ENCODE measurements around the gene LPP.

Gene LPP

DNA sequence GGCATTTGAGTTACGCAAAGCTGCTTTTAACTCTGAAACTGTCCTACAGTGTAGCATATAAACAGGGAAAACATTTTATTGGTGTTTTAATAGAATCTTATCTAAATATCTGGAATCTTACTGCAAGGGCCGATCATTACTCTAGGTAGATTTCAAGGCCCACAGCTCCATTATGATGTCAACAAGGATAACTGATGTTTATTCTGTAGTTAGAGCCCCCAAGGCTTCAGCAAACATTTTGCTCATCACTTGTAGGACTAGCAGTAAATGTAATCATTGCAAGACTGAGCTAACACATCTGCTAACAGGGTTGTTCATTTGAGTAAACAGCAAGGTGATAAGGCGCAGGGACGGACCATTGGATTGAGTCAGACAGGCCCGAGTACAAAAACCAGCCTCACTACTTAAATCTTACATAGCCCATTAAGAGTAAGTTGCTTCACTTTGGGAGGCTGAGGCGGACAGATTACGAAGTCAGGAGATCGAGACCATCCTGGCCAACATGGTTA, 685.3 kb downstream of the LPP start:
- Histone ChIP-seq H2AFZ (ENCODE audit: low read depth, low read length, severe bottlenecking) (no peak overlapping the region), H3K4me2 (ENCODE audit: low read depth, low read length, poor library complexity, severe bottlenecking) (no peak overlapping the region), H3K9ac (ENCODE audit: low read length) (no peak overlapping the region), H3K4me3 (ENCODE audit: insufficient read depth, low read length, poor library complexity, severe bottlenecking) (no peak overlapping the region), H4K20me1 (ENCODE audit: low read depth, low read length) (no peaks in the 10 kb centered on the region), H3K9me3 (ENCODE audit: insufficient read depth, low read length) (no peaks in the 10 kb centered on the region), H3F3A (ENCODE audit: insufficient read depth) (no peaks in the 10 kb centered on the region), H3K27ac (ENCODE audit: low read depth, low read length) (no peak overlapping the region), H3K9me2 (replicated peaks; ENCODE audit: insufficient read depth, low read length) (no peaks in the 10 kb centered on the region), H3K27me3 (ENCODE audit: low read length) (no peaks in the 10 kb centered on the region), H3K79me2 (ENCODE audit: insufficient read depth, low read length) (no peaks in the 10 kb centered on the region), H3K36me3 (ENCODE audit: low read length) (no peaks in the 10 kb centered on the region)
- TF ChIP-seq, protein P1, sequence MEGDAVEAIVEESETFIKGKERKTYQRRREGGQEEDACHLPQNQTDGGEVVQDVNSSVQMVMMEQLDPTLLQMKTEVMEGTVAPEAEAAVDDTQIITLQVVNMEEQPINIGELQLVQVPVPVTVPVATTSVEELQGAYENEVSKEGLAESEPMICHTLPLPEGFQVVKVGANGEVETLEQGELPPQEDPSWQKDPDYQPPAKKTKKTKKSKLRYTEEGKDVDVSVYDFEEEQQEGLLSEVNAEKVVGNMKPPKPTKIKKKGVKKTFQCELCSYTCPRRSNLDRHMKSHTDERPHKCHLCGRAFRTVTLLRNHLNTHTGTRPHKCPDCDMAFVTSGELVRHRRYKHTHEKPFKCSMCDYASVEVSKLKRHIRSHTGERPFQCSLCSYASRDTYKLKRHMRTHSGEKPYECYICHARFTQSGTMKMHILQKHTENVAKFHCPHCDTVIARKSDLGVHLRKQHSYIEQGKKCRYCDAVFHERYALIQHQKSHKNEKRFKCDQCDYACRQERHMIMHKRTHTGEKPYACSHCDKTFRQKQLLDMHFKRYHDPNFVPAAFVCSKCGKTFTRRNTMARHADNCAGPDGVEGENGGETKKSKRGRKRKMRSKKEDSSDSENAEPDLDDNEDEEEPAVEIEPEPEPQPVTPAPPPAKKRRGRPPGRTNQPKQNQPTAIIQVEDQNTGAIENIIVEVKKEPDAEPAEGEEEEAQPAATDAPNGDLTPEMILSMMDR (IDR thresholded peaks at IDR 0.05; ENCODE audit: insufficient read depth, low read length, poor library complexity, severe bottlenecking) = no peak
- no peak for TF ChIP-seq EZH2phosphoT487 (conservative IDR thresholded peaks at IDR 0.05; ENCODE audit: low read length)

DNA sequence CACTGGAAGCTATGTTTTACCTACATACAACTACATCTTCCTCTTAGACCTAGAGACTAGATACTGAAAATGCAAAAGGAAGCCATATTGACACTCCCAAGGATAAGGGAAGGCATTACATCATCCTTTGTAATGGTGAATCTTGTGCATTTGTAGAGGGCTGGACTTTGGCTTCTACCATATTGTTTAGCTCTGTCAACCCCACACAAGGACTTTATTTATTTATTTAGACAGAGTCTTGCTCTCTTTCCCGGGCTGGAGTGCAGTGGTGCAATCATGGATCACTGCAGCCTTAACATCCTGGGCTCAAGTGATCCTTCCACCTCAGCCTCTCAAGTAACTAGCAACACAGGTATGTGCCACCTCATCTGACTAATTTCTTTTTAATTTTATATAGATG, 686.3 kb downstream of the LPP start:
- no peak overlapping the region for H2AFZ ChIP-seq (ENCODE audit: low read depth, low read length, severe bottlenecking)
- TF ChIP-seq EZH2phosphoT487 (conservative IDR thresholded peaks at IDR 0.05; ENCODE audit: low read length) = no peak
- TF ChIP-seq, protein P1 (IDR thresholded peaks at IDR 0.05; ENCODE audit: insufficient read depth, low read length, poor library complexity, severe bottlenecking) = no peak
- H3K4me2 ChIP-seq (ENCODE audit: low read depth, low read length, poor library complexity, severe bottlenecking) = no peak overlapping the region
- no peaks in the 10 kb centered on the region for H3F3A ChIP-seq (ENCODE audit: insufficient read depth)
- no peaks in the 10 kb centered on the region for H4K20me1 ChIP-seq (ENCODE audit: low read depth, low read length)
- H3K79me2 ChIP-seq (ENCODE audit: insufficient read depth, low read length) = no peaks in the 10 kb centered on the region
- H3K4me3 ChIP-seq (ENCODE audit: insufficient read depth, low read length, poor library complexity, severe bottlenecking) = no peak overlapping the region
- H3K36me3 ChIP-seq (ENCODE audit: low read length) = no peaks in the 10 kb centered on the region
- no peaks in the 10 kb centered on the region for H3K27me3 ChIP-seq (ENCODE audit: low read length)
- no peak overlapping the region for H3K27ac ChIP-seq (ENCODE audit: low read depth, low read length)
- H3K9me3 ChIP-seq (ENCODE audit: insufficient read depth, low read length) = no peaks in the 10 kb centered on the region
- no peak overlapping the region for H3K9ac ChIP-seq (ENCODE audit: low read length)
- H3K9me2 ChIP-seq (replicated peaks; ENCODE audit: insufficient read depth, low read length) = no peaks in the 10 kb centered on the region

DNA sequence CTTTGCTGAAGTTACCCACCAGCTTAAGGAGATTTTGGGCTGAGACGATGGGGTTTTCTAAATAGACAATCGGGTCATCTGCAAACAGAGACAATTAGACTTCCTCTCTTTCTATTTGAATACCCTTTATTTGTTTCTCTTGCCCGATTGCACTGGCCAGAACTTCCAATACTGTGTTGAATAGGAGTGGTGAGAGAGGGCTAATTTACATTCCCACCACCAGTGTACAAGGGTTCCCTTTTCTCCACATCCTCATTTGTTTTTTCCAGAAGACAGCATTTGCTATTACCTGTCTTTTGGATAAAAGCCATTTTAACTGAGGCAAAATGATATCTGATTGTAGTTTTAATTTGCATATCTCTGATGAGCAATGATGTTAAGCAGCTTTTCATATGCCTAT, 687.9 kb downstream of the LPP start:
- Histone ChIP-seq H3K27ac (ENCODE audit: low read depth, low read length) (no peak overlapping the region), H4K20me1 (ENCODE audit: low read depth, low read length) (no peaks in the 10 kb centered on the region), H3F3A (ENCODE audit: insufficient read depth) (no peaks in the 10 kb centered on the region), H3K36me3 (ENCODE audit: low read length) (no peaks in the 10 kb centered on the region), H3K4me2 (ENCODE audit: low read depth, low read length, poor library complexity, severe bottlenecking) (no peak overlapping the region), H3K27me3 (ENCODE audit: low read length) (no peaks in the 10 kb centered on the region), H3K9me2 (replicated peaks; ENCODE audit: insufficient read depth, low read length) (no peaks in the 10 kb centered on the region), H3K79me2 (ENCODE audit: insufficient read depth, low read length) (no peaks in the 10 kb centered on the region), H3K9ac (ENCODE audit: low read length) (no peak overlapping the region), H3K4me3 (ENCODE audit: insufficient read depth, low read length, poor library complexity, severe bottlenecking) (no peak overlapping the region), H2AFZ (ENCODE audit: low read depth, low read length, severe bottlenecking) (no peak overlapping the region), H3K9me3 (ENCODE audit: insufficient read depth, low read length) (no peaks in the 10 kb centered on the region)
- TF ChIP-seq, protein P1 (IDR thresholded peaks at IDR 0.05; ENCODE audit: insufficient read depth, low read length, poor library complexity, severe bottlenecking) = no peak
- TF ChIP-seq EZH2phosphoT487 (conservative IDR thresholded peaks at IDR 0.05; ENCODE audit: low read length) = no peak

Measured in SU-DHL-6 (cell line).